Upper lobe of left lung (tissue), 6 donors: Measurements from ENCODE around the gene PLEKHG4B. TPM values are rescaled to one million over a fixed set of nuclear protein-coding genes. Genes with fewer than 3 reads are reported as not detected.
"Not testable (repeated sequence)": the region's sequence is repeated elsewhere in the genome, so short reads cannot be mapped to it uniquely, and the experiment has no call there.

ENCODE experiments used
- ATAC-seq, 2 donors: fragments of 200-7000 bp; cut with Tn5 transposase; one replicate each; pipeline ENCODE4 v1.9.1; 2022; ENCODE audit warnings: mild to moderate bottlenecking in 2 of 2, moderate library complexity in 2 of 2; ENCODE audit not compliant: low FRiP score in 2 of 2
- DNase-seq, 2 donors: peaks; one replicate each; pipeline ENCODE4 v3.0.0-alpha.2; 2019 to 2020
- H3K27ac ChIP-seq, 4 donors: fragments of 200-600 bp; sonication (generic); one replicate each; pipeline ENCODE4 v1.5.1; 2016 to 2019
- H3K27me3 ChIP-seq, 4 donors: fragments of 200-600 bp; sonication (generic); one replicate each; pipeline ENCODE4 v1.5.1; 2017 to 2019
- H3K36me3 ChIP-seq, 4 donors: fragments of 200-600 bp; sonication (generic); one replicate each; pipeline ENCODE4 v1.5.1; 2016 to 2019
- H3K4me1 ChIP-seq, 4 donors: fragments of 200-600 bp; sonication (generic); one replicate each; pipeline ENCODE4 v1.5.1; 2018 to 2019
- H3K4me3 ChIP-seq, 4 donors: fragments of 200-600 bp; sonication (generic); one replicate each; pipeline ENCODE4 v1.5.1; 2017 to 2019; ENCODE audit warnings: mild to moderate bottlenecking in 2 of 4, moderate library complexity in 1 of 4
- H3K9me3 ChIP-seq, 4 donors: fragments of 200-600 bp; sonication (generic); one replicate each; pipeline ENCODE4 v1.5.1; 2018 to 2019
- CTCF ChIP-seq, 6 experiments: fragments of 450-650 bp in 4 of 6; fragments of 200-600 bp in 2 of 6; sonication (generic) in 2 of 6; IDR thresholded peaks; one replicate each; pipeline ENCODE4 v1.5.1; 2016 to 2019; ENCODE audit warnings: antibody characterized with exemption in 6 of 6
- EP300 ChIP-seq, 4 donors: sonication (generic); formaldehyde crosslinking; IDR thresholded peaks; one replicate each; pipeline ENCODE4 v1.5.1; 2017; ENCODE audit warnings: antibody characterized with exemption in 4 of 4, control low read depth in 2 of 4
- POLR2A ChIP-seq, 4 donors: fragments of 450-650 bp; IDR thresholded peaks; one replicate each; pipeline ENCODE4 v1.5.1; 2016 to 2017; ENCODE audit warnings: antibody characterized with exemption in 4 of 4, mild to moderate bottlenecking in 2 of 4
- POLR2AphosphoS5 ChIP-seq, 2 donors: sonication (generic); formaldehyde crosslinking; IDR thresholded peaks; one replicate each; pipeline ENCODE4 v1.5.1; 2017; ENCODE audit warnings: antibody characterized with exemption in 2 of 2
- WGBS, 2 donors: methylation state at CpG; one replicate each; pipeline ENCODE4 v1.1.5; 2017 to 2018; 5-methylcytosine and 5-hydroxymethylcytosine counted together
- total RNA-seq, 6 donors: library from RNA; depleted of rRNA in 4 of 6; stranded (reverse); fragments of >200 nt in 4 of 6; gene quantifications; one replicate each; pipeline versions ENCODE4 v1.1.0 to v1.2.1, GENCODE V29; 2016 to 2021
- donor health status: DM: no; HTN: no; CAD: no; lungs with moderate emphysema.
- donor health status: DM: no; HTN: yes; CAD: no; lungs with severe emphysema.

Gene PLEKHG4B
- total RNA-seq, 6 donors from 2014 or later = 0.40 to 5.9 (median 2.9) TPM

GRCh38 chr5:99815-100214, 7.8 kb downstream of the PLEKHG4B start:
- no peaks in the 10 kb centered on the region for H3K36me3 ChIP-seq
- ATAC-seq (no peak), DNase-seq (no peak)
- no peaks in the 10 kb centered on the region for H3K27me3 ChIP-seq
- no peak overlapping the region for H3K27ac ChIP-seq
- no peak overlapping the region for H3K4me3 ChIP-seq
- 71 to 72% methylated on average over 3 of the region's 3 CpGs for WGBS, 2 donors
- no peaks in the 10 kb centered on the region for H3K9me3 ChIP-seq
- no peaks in the 10 kb centered on the region for H3K4me1 ChIP-seq
- TF ChIP-seq CTCF (IDR thresholded peaks at IDR 0.05) = no peak
- no peak for TF ChIP-seq EP300 (IDR thresholded peaks at IDR 0.05)
- TF ChIP-seq POLR2AphosphoS5 (IDR thresholded peaks at IDR 0.05) = no peak
- no peak for TF ChIP-seq POLR2A (IDR thresholded peaks at IDR 0.05)

GRCh38 chr5:102411-103043, 10.6 kb downstream of the PLEKHG4B start:
- Histone ChIP-seq H3K4me3 (no peak overlapping the region), H3K9me3 (no peaks in the 10 kb centered on the region), H3K36me3 (no peaks in the 10 kb centered on the region), H3K27ac (no peak overlapping the region), H3K27me3 (no peaks in the 10 kb centered on the region), H3K4me1 (no peaks in the 10 kb centered on the region)
- DNase-seq (peak in 1 of 2 donors; percentile 1), ATAC-seq (peak in 1 of 2 donors; percentile 53)
- TF ChIP-seq POLR2AphosphoS5 (IDR thresholded peaks at IDR 0.05) (no peak), POLR2A (IDR thresholded peaks at IDR 0.05) (no peak), EP300 (IDR thresholded peaks at IDR 0.05) (no peak), CTCF (IDR thresholded peaks at IDR 0.05) (no peak)
- WGBS, 2 donors = 71 to 73% methylated on average over 10 to 15 of the region's 15 CpGs

GRCh38 chr5:104106-104505, 12.1 kb downstream of the PLEKHG4B start:
- 92 to 94% methylated on average over 9 of the region's 9 CpGs for WGBS, 2 donors
- not testable (repeated sequence) for H3K4me3 ChIP-seq, H3K27me3 ChIP-seq, H3K9me3 ChIP-seq, H3K27ac ChIP-seq, ATAC-seq, H3K36me3 ChIP-seq, DNase-seq, H3K4me1 ChIP-seq

- Histone ChIP-seq H3K27ac (no peak overlapping the region), H3K27me3 (no peaks in the 10 kb centered on the region), H3K36me3 (no peaks in the 10 kb centered on the region), H3K9me3 (no peaks in the 10 kb centered on the region), H3K4me3 (no peak overlapping the region), H3K4me1 (no peaks in the 10 kb centered on the region)
- ATAC-seq (no peak), DNase-seq (no peak)
- no peak for TF ChIP-seq POLR2AphosphoS5 (IDR thresholded peaks at IDR 0.05)
- no peak for TF ChIP-seq POLR2A (IDR thresholded peaks at IDR 0.05)
- TF ChIP-seq CTCF (IDR thresholded peaks at IDR 0.05) = no peak
- TF ChIP-seq EP300 (IDR thresholded peaks at IDR 0.05) = no peak
- 67 to 77% methylated on average over 5 to 6 of the region's 6 CpGs for WGBS, 2 donors
These were observed 12.9 kb downstream of the PLEKHG4B start for GRCh38 chr5:104778-105296.

GRCh38 chr5:105504-106070, 13.6 kb downstream of the PLEKHG4B start:
- DNase-seq (peak in 1 of 2 donors; percentile 30), ATAC-seq (no peak)
- H3K36me3 ChIP-seq = no peaks in the 10 kb centered on the region
- WGBS, 2 donors = 70 to 74% methylated on average over 13 of the region's 13 CpGs
- no peak for TF ChIP-seq POLR2A (IDR thresholded peaks at IDR 0.05)
- TF ChIP-seq POLR2AphosphoS5 (IDR thresholded peaks at IDR 0.05) = no peak
- no peak for TF ChIP-seq CTCF (IDR thresholded peaks at IDR 0.05)
- no peak for TF ChIP-seq EP300 (IDR thresholded peaks at IDR 0.05)
- no peak overlapping the region for H3K4me3 ChIP-seq
- no peaks in the 10 kb centered on the region for H3K4me1 ChIP-seq
- H3K9me3 ChIP-seq = no peaks in the 10 kb centered on the region
- no peak overlapping the region for H3K27ac ChIP-seq
- no peaks in the 10 kb centered on the region for H3K27me3 ChIP-seq
